Measurements from ENCODE around the gene SDC3.
"Not testable (repeated sequence)": the region's sequence is repeated elsewhere in the genome, so short reads cannot be mapped to it uniquely, and the experiment has no call there.

Gene SDC3

GRCh38 chr1:30936541-30937171, 28.1 kb upstream of the SDC3 start:
- H3K27me3 ChIP-seq (ENCODE audit: control insufficient read depth, low read length), result no peaks in the 10 kb centered on the region
- peaks cover 14% of the 10 kb centered on the region for H3F3A ChIP-seq (ENCODE audit: control insufficient read depth, insufficient read depth)
- no peaks in the 10 kb centered on the region for H3K79me2 ChIP-seq (ENCODE audit: control insufficient read depth, low read length)
- TF ChIP-seq CTCF (IDR thresholded peaks at IDR 0.05; ENCODE audit: low read depth, low read length, poor library complexity, severe bottlenecking), result no peak
- TF ChIP-seq EZH2phosphoT487 (IDR thresholded peaks at IDR 0.05; ENCODE audit: borderline replicate concordance, low read length), result no peak
- peaks cover 81% of the 10 kb centered on the region for H3K36me3 ChIP-seq (ENCODE audit: control insufficient read depth, low read length)
- H3K27ac ChIP-seq (ENCODE audit: low read depth, low read length), result no peak overlapping the region
- no peak overlapping the region for H3K4me3 ChIP-seq (ENCODE audit: low read length)
- H4K20me1 ChIP-seq (ENCODE audit: control insufficient read depth, insufficient read depth, low read depth, low read length), result no peaks in the 10 kb centered on the region
- H3K9me2 ChIP-seq (replicated peaks; ENCODE audit: control insufficient read depth, low read length), result no peaks in the 10 kb centered on the region
- H3K4me1 ChIP-seq (ENCODE audit: control insufficient read depth, low read length), result peaks cover 14% of the 10 kb centered on the region
- no peaks in the 10 kb centered on the region for H3K9me3 ChIP-seq (ENCODE audit: control insufficient read depth, insufficient read depth, low read length)
- H3K4me2 ChIP-seq (ENCODE audit: low read length), result no peak overlapping the region

- not testable (repeated sequence) for H3K9me3 ChIP-seq (ENCODE audit: control insufficient read depth, insufficient read depth, low read length); H3K79me2 ChIP-seq (ENCODE audit: control insufficient read depth, low read length); H4K20me1 ChIP-seq (ENCODE audit: control insufficient read depth, insufficient read depth, low read depth, low read length); H3K27ac ChIP-seq (ENCODE audit: low read depth, low read length); H3K27me3 ChIP-seq (ENCODE audit: control insufficient read depth, low read length); H3K9me2 ChIP-seq (replicated peaks; ENCODE audit: control insufficient read depth, low read length); H3K4me3 ChIP-seq (ENCODE audit: low read length); H3K4me2 ChIP-seq (ENCODE audit: low read length)
- Histone ChIP-seq H3K36me3 (ENCODE audit: control insufficient read depth, low read length) (peaks cover 81% of the 10 kb centered on the region), H3K4me1 (ENCODE audit: control insufficient read depth, low read length) (peaks cover 14% of the 10 kb centered on the region), H3F3A (ENCODE audit: control insufficient read depth, insufficient read depth) (peaks cover 22% of the 10 kb centered on the region)
Measured at GRCh38 chr1:30935758-30936157, 27.2 kb upstream of the SDC3 start.

- Histone ChIP-seq H3K36me3 (ENCODE audit: control insufficient read depth, low read length) (peaks cover 74% of the 10 kb centered on the region), H3K27me3 (ENCODE audit: control insufficient read depth, low read length) (no peaks in the 10 kb centered on the region), H3K9me3 (ENCODE audit: control insufficient read depth, insufficient read depth, low read length) (no peaks in the 10 kb centered on the region), H3K79me2 (ENCODE audit: control insufficient read depth, low read length) (no peaks in the 10 kb centered on the region), H3K27ac (ENCODE audit: low read depth, low read length) (no peak overlapping the region), H3F3A (ENCODE audit: control insufficient read depth, insufficient read depth) (peaks cover 32% of the 10 kb centered on the region), H4K20me1 (ENCODE audit: control insufficient read depth, insufficient read depth, low read depth, low read length) (no peaks in the 10 kb centered on the region), H3K4me1 (ENCODE audit: control insufficient read depth, low read length) (peaks cover 14% of the 10 kb centered on the region), H3K9me2 (replicated peaks; ENCODE audit: control insufficient read depth, low read length) (no peaks in the 10 kb centered on the region), H3K4me2 (ENCODE audit: low read length) (no peak overlapping the region), H3K4me3 (ENCODE audit: low read length) (no peak overlapping the region)
- no peak for TF ChIP-seq EZH2phosphoT487 (IDR thresholded peaks at IDR 0.05; ENCODE audit: borderline replicate concordance, low read length)
- TF ChIP-seq CTCF (IDR thresholded peaks at IDR 0.05; ENCODE audit: low read depth, low read length, poor library complexity, severe bottlenecking), result no peak
Measured at GRCh38 chr1:30934613-30935012, 26.1 kb upstream of the SDC3 start.

- no peak overlapping the region for H3K4me2 ChIP-seq (ENCODE audit: low read length)
- no peaks in the 10 kb centered on the region for H3K79me2 ChIP-seq (ENCODE audit: control insufficient read depth, low read length)
- no peaks in the 10 kb centered on the region for H4K20me1 ChIP-seq (ENCODE audit: control insufficient read depth, insufficient read depth, low read depth, low read length)
- no peaks in the 10 kb centered on the region for H3K9me3 ChIP-seq (ENCODE audit: control insufficient read depth, insufficient read depth, low read length)
- H3K36me3 ChIP-seq (ENCODE audit: control insufficient read depth, low read length), result peaks cover 67% of the 10 kb centered on the region
- peaks cover 14% of the 10 kb centered on the region for H3K4me1 ChIP-seq (ENCODE audit: control insufficient read depth, low read length)
- TF ChIP-seq CTCF (IDR thresholded peaks at IDR 0.05; ENCODE audit: low read depth, low read length, poor library complexity, severe bottlenecking) (no peak), EZH2phosphoT487 (IDR thresholded peaks at IDR 0.05; ENCODE audit: borderline replicate concordance, low read length) (no peak)
- H3K9me2 ChIP-seq (replicated peaks; ENCODE audit: control insufficient read depth, low read length), result no peaks in the 10 kb centered on the region
- H3F3A ChIP-seq (ENCODE audit: control insufficient read depth, insufficient read depth), result peaks cover 32% of the 10 kb centered on the region
- H3K4me3 ChIP-seq (ENCODE audit: low read length), result no peak overlapping the region
- H3K27ac ChIP-seq (ENCODE audit: low read depth, low read length), result no peak overlapping the region
- H3K27me3 ChIP-seq (ENCODE audit: control insufficient read depth, low read length), result no peaks in the 10 kb centered on the region
Measured at GRCh38 chr1:30933874-30934252, 25.3 kb upstream of the SDC3 start.
